Measurements from ENCODE around the gene CACNA1A.

The CACNA1A gene

GRCh38 chr19:13329766-13330165 is 176.5 kb downstream of the CACNA1A start:
- ChIA-PET CTCF (interaction anchor here (0.6 to 1.6 kb wide), 2 partner anchors 52 to 99 kb away, joined by 3 to 4 read pairs; no protein-coding TSS in a partner anchor), POLR2A (no interaction called here)
- no peak for DNase-seq (ENCODE audit: extremely low spot score)
- no peak for TF ChIP-seq CTBP1 (IDR thresholded peaks at IDR 0.05; ENCODE audit: borderline replicate concordance)

DNA sequence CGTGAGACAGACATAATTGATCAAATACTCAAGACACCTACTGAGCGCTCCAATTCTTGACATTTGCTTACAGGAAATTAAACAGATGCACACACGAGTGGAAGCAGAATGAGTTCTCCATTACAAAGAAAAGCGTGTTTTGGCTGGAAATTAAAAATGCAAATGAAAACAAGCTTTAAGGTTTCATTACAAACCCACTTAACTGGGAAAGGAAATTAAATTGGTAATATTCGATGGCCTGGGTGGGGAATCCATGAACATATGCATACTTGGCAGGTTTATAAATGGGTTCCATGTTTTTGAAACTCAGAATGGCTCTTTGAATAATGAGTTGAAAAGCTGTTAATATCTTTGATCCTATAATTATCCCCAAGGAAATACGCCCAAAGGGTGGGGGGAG is 178.0 kb downstream of the CACNA1A start:
- ChIA-PET CTCF (no interaction called here), POLR2A (no interaction called here)
- no peak for DNase-seq (ENCODE audit: extremely low spot score)
- TF ChIP-seq SUZ12 (IDR thresholded peaks at IDR 0.05) (no peak), ARNT (IDR thresholded peaks at IDR 0.05) (no peak)

DNA sequence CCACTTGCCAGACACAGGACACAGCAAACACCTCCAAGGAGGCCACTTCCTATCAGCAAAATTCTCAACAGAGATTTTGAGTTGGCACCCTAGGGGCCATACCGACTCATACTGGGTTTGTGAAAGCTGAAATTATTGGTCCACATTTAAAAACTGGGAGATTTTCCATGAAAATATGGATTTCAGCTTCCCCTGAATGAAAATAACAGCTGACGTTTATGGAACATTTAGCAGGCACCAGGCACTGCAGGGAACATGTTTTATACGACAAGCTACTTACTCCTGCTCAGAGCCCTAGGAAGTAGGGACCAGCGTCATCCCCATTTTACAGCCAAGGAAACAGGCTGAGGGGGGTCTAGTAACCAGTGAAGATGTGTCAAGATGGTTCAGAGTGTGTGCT is 186.8 kb downstream of the CACNA1A start:
- CTCF ChIA-PET = no interaction called here
- POLR2A ChIA-PET = no interaction called here
- no peak for TF ChIP-seq HDGF (IDR thresholded peaks at IDR 0.05; ENCODE audit: borderline replicate concordance)
- TF ChIP-seq CTBP1 (IDR thresholded peaks at IDR 0.05; ENCODE audit: borderline replicate concordance) = no peak
- no peak for TF ChIP-seq FOXA1 (IDR thresholded peaks at IDR 0.05)
- no peak for TF ChIP-seq TARDBP (IDR thresholded peaks at IDR 0.05)
- TF ChIP-seq FOXM1 (IDR thresholded peaks at IDR 0.05; ENCODE audit: borderline replicate concordance) = no peak
- DNase-seq (ENCODE audit: extremely low spot score) = no peak

DNA sequence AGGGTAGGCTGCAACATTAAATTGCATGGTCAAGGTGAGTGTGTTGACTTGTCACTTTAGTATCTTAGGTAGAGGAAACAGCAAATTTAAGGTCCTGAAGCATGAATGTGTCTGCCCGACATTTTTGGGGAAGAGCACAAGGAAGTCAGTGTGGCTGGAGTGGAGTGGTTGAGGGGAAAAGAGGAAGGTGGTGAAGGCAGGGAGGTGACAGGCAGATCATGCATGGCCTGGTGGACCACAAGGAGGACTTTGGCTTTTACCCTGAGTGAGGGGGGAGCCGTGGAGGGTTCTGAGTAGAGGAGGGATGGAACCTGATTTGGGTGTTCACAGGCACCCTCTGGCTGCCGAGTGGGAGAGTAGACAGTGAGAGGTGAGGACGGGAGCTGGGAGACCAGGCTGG is 188.1 kb downstream of the CACNA1A start:
- POLR2A ChIA-PET = no interaction called here

GRCh38 chr19:13315495-13315894 is 190.8 kb downstream of the CACNA1A start:
- ChIA-PET POLR2A (no interaction called here), CTCF (no interaction called here)
- no peak for TF ChIP-seq SUZ12 (IDR thresholded peaks at IDR 0.05)
- no peak for TF ChIP-seq ELF4 (IDR thresholded peaks at IDR 0.05)
- TF ChIP-seq SP1 (IDR thresholded peaks at IDR 0.05) = no peak
- TF ChIP-seq LEF1 (IDR thresholded peaks at IDR 0.05; ENCODE audit: borderline replicate concordance) = no peak
- no peak for TF ChIP-seq BHLHE40 (IDR thresholded peaks at IDR 0.05; ENCODE audit: borderline replicate concordance)
- no peak for TF ChIP-seq CTBP1 (IDR thresholded peaks at IDR 0.05; ENCODE audit: borderline replicate concordance)
- TF ChIP-seq FOXK2 (IDR thresholded peaks at IDR 0.05) = no peak
- TF ChIP-seq, protein P1, sequence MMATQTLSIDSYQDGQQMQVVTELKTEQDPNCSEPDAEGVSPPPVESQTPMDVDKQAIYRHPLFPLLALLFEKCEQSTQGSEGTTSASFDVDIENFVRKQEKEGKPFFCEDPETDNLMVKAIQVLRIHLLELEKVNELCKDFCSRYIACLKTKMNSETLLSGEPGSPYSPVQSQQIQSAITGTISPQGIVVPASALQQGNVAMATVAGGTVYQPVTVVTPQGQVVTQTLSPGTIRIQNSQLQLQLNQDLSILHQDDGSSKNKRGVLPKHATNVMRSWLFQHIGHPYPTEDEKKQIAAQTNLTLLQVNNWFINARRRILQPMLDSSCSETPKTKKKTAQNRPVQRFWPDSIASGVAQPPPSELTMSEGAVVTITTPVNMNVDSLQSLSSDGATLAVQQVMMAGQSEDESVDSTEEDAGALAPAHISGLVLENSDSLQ (IDR thresholded peaks at IDR 0.05) = no peak
- no peak for TF ChIP-seq L3MBTL2 (conservative IDR thresholded peaks at IDR 0.05)
- no peak for TF ChIP-seq FOXA1 (IDR thresholded peaks at IDR 0.05)
- no peak for TF ChIP-seq ARNT (IDR thresholded peaks at IDR 0.05)
- TF ChIP-seq FOXM1 (IDR thresholded peaks at IDR 0.05; ENCODE audit: borderline replicate concordance) = no peak
- no peak for TF ChIP-seq HDGF (IDR thresholded peaks at IDR 0.05; ENCODE audit: borderline replicate concordance)
- no peak for TF ChIP-seq TARDBP (IDR thresholded peaks at IDR 0.05)
- TF ChIP-seq ZNF384 (IDR thresholded peaks at IDR 0.05) = no peak
- TF ChIP-seq NFRKB (IDR thresholded peaks at IDR 0.05) = no peak
- no peak for DNase-seq (ENCODE audit: extremely low spot score)

More for the DNA sequence above, 188.1 kb downstream of the CACNA1A start:
- CTCF ChIA-PET = no interaction called here
- DNase-seq (ENCODE audit: extremely low spot score) = no peak
- TF ChIP-seq CTBP1 (IDR thresholded peaks at IDR 0.05; ENCODE audit: borderline replicate concordance) (no peak), FOXA1 (IDR thresholded peaks at IDR 0.05) (no peak), ZNF384 (IDR thresholded peaks at IDR 0.05) (no peak), ARNT (IDR thresholded peaks at IDR 0.05) (no peak), FOXK2 (IDR thresholded peaks at IDR 0.05) (no peak), ELF4 (IDR thresholded peaks at IDR 0.05) (no peak), BHLHE40 (IDR thresholded peaks at IDR 0.05; ENCODE audit: borderline replicate concordance) (no peak), L3MBTL2 (conservative IDR thresholded peaks at IDR 0.05) (no peak), HDGF (IDR thresholded peaks at IDR 0.05; ENCODE audit: borderline replicate concordance) (no peak), LEF1 (IDR thresholded peaks at IDR 0.05; ENCODE audit: borderline replicate concordance) (no peak), SP1 (IDR thresholded peaks at IDR 0.05) (no peak), NFRKB (IDR thresholded peaks at IDR 0.05) (no peak), TARDBP (IDR thresholded peaks at IDR 0.05) (no peak), SUZ12 (IDR thresholded peaks at IDR 0.05) (no peak), FOXM1 (IDR thresholded peaks at IDR 0.05; ENCODE audit: borderline replicate concordance) (no peak)
- TF ChIP-seq, protein P1 (IDR thresholded peaks at IDR 0.05) = no peak

GRCh38 chr19:13314761-13315160 is 191.5 kb downstream of the CACNA1A start:
- ChIA-PET CTCF (no interaction called here), POLR2A (no interaction called here)
- no peak for TF ChIP-seq SP1 (IDR thresholded peaks at IDR 0.05)
- no peak for TF ChIP-seq ARNT (IDR thresholded peaks at IDR 0.05)
- no peak for TF ChIP-seq SUZ12 (IDR thresholded peaks at IDR 0.05)
- no peak for DNase-seq (ENCODE audit: extremely low spot score)

GRCh38 chr19:13313875-13314274 is 192.4 kb downstream of the CACNA1A start:
- no peak for TF ChIP-seq SUZ12 (IDR thresholded peaks at IDR 0.05)
- TF ChIP-seq FOXM1 (IDR thresholded peaks at IDR 0.05; ENCODE audit: borderline replicate concordance) = no peak
- no peak for TF ChIP-seq ZNF384 (IDR thresholded peaks at IDR 0.05)
- TF ChIP-seq SP1 (IDR thresholded peaks at IDR 0.05) = no peak
- no peak for TF ChIP-seq FOXA1 (IDR thresholded peaks at IDR 0.05)
- no peak for TF ChIP-seq CTBP1 (IDR thresholded peaks at IDR 0.05; ENCODE audit: borderline replicate concordance)
- no peak for TF ChIP-seq NFRKB (IDR thresholded peaks at IDR 0.05)
- no peak for TF ChIP-seq ELF4 (IDR thresholded peaks at IDR 0.05)
- no peak for TF ChIP-seq BHLHE40 (IDR thresholded peaks at IDR 0.05; ENCODE audit: borderline replicate concordance)
- no peak for TF ChIP-seq LEF1 (IDR thresholded peaks at IDR 0.05; ENCODE audit: borderline replicate concordance)
- TF ChIP-seq, protein P1 (IDR thresholded peaks at IDR 0.05) = no peak
- TF ChIP-seq FOXK2 (IDR thresholded peaks at IDR 0.05) = no peak
- TF ChIP-seq ARNT (IDR thresholded peaks at IDR 0.05) = no peak
- CTCF ChIA-PET = no interaction called here
- POLR2A ChIA-PET = no interaction called here
- DNase-seq (ENCODE audit: extremely low spot score) = no peak
